Peyer's patch (tissue), 4 donors: ENCODE results near the gene SDF2L1.

Experiments used
- POLR2A ChIP-seq, 2 donors: fragments of 450-650 bp; IDR thresholded peaks; one replicate each; pipeline ENCODE4 v1.5.1; 2017; ENCODE audit warnings: antibody characterized with exemption in 2 of 2, mild to moderate bottlenecking in 2 of 2, moderate library complexity in 2 of 2
- TF ChIP-seq, protein P1 (sequence below), 6 experiments: fragments of 450-650 bp in 4 of 6; fragments of 200-600 bp in 2 of 6; sonication (generic) in 1 of 6; IDR thresholded peaks; one replicate each; pipeline ENCODE4 v1.5.1; 2017 to 2019; ENCODE audit warnings: antibody characterized with exemption in 6 of 6, mild to moderate bottlenecking in 3 of 6, moderate library complexity in 1 of 6

- no peak for TF ChIP-seq POLR2A (IDR thresholded peaks at IDR 0.05)
- TF ChIP-seq, protein P1, sequence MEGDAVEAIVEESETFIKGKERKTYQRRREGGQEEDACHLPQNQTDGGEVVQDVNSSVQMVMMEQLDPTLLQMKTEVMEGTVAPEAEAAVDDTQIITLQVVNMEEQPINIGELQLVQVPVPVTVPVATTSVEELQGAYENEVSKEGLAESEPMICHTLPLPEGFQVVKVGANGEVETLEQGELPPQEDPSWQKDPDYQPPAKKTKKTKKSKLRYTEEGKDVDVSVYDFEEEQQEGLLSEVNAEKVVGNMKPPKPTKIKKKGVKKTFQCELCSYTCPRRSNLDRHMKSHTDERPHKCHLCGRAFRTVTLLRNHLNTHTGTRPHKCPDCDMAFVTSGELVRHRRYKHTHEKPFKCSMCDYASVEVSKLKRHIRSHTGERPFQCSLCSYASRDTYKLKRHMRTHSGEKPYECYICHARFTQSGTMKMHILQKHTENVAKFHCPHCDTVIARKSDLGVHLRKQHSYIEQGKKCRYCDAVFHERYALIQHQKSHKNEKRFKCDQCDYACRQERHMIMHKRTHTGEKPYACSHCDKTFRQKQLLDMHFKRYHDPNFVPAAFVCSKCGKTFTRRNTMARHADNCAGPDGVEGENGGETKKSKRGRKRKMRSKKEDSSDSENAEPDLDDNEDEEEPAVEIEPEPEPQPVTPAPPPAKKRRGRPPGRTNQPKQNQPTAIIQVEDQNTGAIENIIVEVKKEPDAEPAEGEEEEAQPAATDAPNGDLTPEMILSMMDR (IDR thresholded peaks at IDR 0.05), result no peak
These were observed 5.4 kb upstream of the SDF2L1 start for GRCh38 chr22:21636629-21637218.
